ENCODE data around the gene GAP43.
"Not testable (repeated sequence)": the region's sequence is repeated elsewhere in the genome, so short reads cannot be mapped to it uniquely, and the experiment has no call there.

GAP43 gene

GRCh38 chr3:115698851-115699591 lies 75.7 kb downstream of the GAP43 start:
- DNase-seq (ENCODE audit: low spot score): no peak

DNA sequence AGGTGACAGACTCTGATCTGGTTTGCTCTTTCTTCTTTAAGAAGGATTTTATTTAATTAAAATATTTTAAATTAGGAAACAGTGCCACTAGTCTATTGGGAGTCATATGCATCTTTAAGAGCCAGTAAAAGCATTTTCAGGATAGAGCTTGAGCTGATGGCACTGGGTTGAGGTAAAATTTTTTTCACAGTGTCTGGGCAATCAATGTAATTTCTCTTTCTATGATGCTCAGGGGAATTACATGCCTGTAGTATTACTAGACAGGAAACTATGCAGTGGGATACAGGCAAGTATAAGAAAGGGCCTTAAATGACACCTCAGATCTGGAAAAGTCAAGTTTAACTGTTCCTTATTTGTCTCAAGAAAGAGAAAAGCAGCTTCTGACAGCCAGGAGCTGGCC lies 76.4 kb downstream of the GAP43 start:
- DNase-seq (ENCODE audit: low spot score): no peak

DNA sequence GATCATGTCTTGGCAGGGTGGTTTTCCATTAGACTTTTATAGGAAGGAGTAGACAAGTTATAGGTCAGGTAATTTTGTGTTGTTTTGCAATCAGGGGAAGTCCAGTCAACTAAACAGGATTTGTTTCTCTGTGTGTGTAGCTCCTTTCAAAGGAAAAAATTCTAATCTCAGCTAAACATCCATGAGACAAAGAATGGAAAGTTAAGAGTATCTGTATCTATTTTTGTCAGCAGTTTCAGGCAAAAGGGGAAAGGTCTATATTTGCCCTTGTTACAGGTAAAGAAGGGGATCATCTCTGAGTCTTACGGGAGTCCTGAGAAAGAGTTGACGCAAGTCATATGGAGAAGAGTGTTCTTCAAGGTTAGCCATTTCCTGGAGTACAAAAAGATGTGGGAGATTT lies 79.3 kb downstream of the GAP43 start:
- DNase-seq (ENCODE audit: low spot score): no peak

DNA sequence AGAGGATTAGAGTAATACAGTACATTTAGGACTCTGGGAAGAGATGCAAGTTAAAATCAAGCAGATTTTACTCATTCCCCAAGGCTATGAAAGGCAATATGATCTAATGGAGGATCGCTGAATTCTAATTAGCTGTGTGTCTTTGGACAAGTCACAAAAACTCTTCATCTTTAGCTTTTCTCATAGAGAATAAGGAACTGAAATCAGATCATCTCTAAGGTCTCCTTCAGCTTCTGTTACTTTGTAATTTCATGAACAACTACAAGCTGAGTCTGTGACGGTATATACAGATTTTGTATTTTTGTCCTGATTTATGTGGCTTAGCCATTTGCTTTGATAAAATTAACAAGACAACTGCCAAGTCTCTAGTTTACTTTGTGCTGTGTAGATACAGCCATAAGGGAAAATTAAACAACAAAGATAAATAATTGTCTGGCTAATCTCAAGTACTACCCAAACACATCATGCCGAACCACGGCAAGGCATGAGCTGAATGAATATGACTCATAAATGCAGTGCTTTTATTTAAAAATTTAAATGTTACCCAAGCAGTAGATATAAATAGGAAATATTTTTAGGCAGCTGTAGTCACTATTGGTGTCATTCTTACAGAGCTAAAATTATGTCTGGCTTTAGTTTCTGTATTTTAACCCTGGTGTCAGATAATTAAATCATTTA lies 81.5 kb downstream of the GAP43 start:
- DNase-seq (ENCODE audit: low spot score): no peak

DNA sequence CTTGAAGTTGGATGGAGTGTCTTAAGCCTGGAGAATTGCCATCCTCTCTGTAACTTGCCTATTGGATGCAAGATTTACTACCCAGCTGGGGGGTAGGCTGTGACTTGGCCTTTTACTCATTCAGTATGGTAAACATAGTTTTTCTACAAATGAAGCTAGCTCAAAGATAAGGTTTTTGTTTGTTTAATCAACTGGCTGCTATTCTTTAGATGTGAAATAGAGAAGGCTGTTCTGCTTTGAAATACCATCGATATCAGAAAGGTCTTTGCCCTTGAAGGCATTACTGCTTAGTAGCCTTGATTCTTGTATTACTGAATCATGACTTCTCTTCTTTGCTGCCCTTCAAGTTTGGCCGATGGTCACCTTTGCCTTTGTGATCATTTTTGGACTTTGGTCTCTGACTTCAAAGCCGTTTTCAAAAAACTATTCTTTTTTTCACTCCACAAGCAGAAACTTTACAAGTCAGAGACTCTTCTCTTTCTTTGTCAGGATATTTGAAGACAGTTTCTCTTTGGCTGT lies 83.1 kb downstream of the GAP43 start:
- DNase-seq (ENCODE audit: low spot score): peak; percentile 15

GRCh38 chr3:115708540-115708939 lies 85.2 kb downstream of the GAP43 start:
- DNase-seq (ENCODE audit: low spot score): no peak

GRCh38 chr3:115709093-115709492 lies 85.8 kb downstream of the GAP43 start:
- no peak for DNase-seq (ENCODE audit: low spot score)

- DNase-seq (ENCODE audit: low spot score): no peak
Observed at GRCh38 chr3:115709931-115710330, 86.6 kb downstream of the GAP43 start.

DNA sequence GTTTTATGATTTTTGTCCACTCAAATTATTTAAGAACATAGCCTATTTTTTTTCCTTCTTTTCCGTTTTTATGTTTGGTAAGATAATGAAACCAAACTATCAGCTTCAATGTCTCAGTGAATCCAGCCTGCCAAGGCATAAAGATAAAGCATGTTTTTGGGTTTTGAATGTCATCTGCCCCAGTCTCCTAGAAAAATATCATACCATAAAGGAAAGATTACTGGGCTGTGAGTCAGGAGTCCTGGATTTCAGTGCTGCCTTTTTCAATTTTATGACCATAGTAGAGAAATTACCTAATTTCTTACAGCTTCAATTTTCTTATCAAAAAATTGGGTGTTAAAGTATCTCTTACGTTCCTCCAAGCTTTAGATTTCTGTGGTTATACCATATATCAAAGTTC lies 87.5 kb downstream of the GAP43 start:
- DNase-seq (ENCODE audit: low spot score): no peak

GRCh38 chr3:115712871-115713270 lies 89.6 kb downstream of the GAP43 start:
- DNase-seq (ENCODE audit: low spot score): no peak

DNA sequence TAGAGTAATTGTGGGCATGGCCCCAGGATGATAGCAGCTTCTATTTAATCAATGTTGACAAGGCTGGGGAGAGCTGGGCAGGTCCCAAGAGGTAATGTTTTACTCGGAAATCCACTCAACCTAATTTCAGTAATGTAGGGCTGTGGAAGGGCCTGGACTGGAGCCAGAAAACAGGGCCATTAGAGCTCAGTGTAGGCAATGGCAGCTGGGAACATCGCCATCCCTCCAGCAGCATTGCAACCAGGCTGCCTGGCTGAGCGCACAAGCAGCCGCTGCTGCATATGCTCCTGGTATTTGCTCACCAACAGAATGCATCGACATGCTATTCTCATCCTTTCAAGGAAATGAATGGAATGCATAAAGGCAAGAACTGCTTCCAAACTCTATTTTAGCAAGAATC lies 90.0 kb downstream of the GAP43 start:
- DNase-seq (ENCODE audit: low spot score): no peak

GRCh38 chr3:115715241-115715745 lies 92.0 kb downstream of the GAP43 start:
- no peak for DNase-seq (ENCODE audit: low spot score)

GRCh38 chr3:115720983-115721382 lies 97.7 kb downstream of the GAP43 start:
- no peak for DNase-seq (ENCODE audit: low spot score)

- no peak for DNase-seq (ENCODE audit: low spot score)
Observed at GRCh38 chr3:115725800-115726199, 102.5 kb downstream of the GAP43 start.

DNA sequence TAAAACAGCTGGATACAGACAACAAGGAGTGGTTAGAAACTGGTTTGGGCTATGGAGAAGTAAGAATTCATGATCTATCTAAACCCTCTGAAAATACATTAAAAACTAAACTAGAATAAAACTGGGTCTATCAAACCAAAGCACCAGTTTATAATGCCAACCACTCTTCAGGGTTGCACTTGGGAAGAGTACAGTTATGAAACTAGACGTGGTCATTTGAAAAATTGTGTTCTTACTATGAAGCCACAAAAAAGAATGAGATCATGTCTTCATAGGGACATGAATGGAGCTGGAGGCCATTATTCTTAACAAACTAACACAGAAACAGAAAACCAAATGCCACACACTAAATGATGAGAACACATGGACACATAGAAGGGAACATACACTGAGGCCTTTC lies 103.8 kb downstream of the GAP43 start:
- DNase-seq (ENCODE audit: low spot score): no peak

GRCh38 chr3:115728013-115728412 lies 104.7 kb downstream of the GAP43 start:
- DNase-seq (ENCODE audit: low spot score): no peak

DNA sequence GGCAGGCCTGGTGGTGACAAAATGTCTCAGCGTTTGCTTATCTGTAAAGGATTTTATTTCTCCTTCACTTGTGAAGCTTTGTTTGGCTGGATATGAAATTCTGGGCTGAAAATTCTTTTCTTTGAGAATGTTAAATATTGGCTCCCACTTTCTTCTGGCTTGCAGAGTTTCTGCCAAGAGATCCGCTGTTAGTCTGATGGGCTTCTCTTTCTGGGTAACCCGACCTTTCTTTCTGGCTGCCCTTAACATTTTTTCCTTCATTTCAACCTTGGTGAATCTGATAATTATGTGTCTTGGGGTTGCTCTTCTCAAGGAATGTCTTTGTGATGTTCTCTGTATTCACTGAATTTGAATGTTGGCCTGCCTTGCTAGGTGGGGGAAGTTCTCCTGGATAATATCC lies 113.0 kb downstream of the GAP43 start:
- DNase-seq (ENCODE audit: low spot score): not testable (repeated sequence)

- no peak for DNase-seq (ENCODE audit: low spot score)
Observed at GRCh38 chr3:115741650-115742049, 118.3 kb downstream of the GAP43 start.

GRCh38 chr3:115744516-115744915 lies 121.2 kb downstream of the GAP43 start:
- not testable (repeated sequence) for DNase-seq (ENCODE audit: low spot score)

DNA sequence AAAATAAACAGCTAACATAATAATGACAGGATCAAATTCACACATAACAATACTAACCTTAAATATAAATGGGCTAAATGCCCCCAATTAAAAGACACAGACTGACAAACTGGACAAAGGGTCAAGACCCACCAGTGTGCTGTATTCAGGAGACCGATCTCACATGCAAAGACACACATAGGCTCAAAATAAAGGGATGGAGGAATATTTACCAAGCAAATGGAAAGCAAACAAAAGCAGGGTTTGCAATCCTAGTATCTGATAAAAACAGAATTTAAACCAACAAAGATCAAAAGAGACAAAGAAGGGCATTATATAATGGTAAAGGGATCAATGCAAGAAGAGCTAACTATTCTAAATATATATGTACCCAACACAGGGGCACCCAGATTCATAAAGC lies 129.7 kb downstream of the GAP43 start:
- DNase-seq (ENCODE audit: low spot score): not testable (repeated sequence)

DNA sequence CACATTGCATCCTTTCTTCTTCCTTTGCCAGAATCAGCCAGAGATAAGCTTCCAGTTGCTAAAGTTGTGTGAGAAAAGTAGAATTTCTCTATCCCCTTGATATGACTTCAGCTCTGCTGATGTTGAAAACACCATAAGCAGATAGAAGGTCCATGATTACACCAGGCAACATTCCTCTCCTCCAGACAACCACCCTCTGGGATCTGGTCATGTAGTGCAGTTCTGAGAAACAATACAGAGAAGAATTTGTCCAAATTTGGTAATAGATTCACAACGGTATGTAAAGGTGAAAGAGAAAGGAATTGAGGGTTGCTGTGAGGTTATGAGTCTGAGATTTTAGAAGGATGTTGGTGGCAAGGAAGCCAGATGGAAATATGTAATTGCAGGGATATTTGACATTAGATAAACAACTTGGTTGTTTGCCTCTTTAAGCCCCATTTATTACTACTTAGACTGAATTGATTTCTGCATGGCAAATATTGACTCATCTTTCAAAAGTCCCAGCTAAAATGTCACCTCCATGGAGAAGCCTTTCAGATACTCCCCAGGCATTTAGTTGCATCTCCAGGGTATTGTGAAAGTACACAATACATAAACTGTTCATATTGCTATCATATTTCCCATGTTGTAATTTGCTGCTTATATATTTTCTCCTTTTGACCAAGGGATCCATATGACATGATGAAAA lies 134.9 kb downstream of the GAP43 start:
- DNase-seq (ENCODE audit: low spot score): no peak

DNA sequence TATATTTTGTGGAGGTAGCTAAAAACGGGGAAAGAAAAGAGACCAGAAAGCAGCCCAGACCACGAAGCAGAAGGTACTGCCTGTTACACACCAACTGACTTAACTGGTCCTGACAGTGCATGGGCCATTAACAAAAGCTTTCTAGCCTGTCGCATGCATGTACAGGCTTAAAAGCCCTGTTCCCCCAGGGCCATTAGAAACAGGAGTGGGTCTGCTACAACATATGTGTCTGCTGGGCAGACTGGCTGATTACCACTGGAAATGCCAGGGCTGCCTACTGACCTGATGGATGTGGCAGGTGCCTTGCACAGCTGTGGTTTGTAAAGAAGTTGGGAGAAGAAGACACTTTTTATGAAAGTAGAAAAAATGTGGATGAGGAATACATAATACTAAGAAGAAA lies 137.4 kb downstream of the GAP43 start:
- DNase-seq (ENCODE audit: low spot score): no peak

GRCh38 chr3:115761927-115762305 lies 138.6 kb downstream of the GAP43 start:
- no peak for DNase-seq (ENCODE audit: low spot score)
